ENCODE data around the gene MYZAP. TPM values are rescaled to one million over a fixed set of nuclear protein-coding genes. Genes with fewer than 3 reads are reported as not detected.

MYZAP gene
- 3.5 TPM for total RNA-seq

- peak; percentile 47 for DNase-seq
These were observed at the start of gene MYZAP for GRCh38 chr15:57591822-57592367. Gene MYZAP, plus strand, starts transcription at chr15:57591904. Its CDS starts 131 bp downstream, at chr15:57592035.

GRCh38 chr15:57542505-57542817 is 49.2 kb upstream of the MYZAP start:
- no peak for DNase-seq

GRCh38 chr15:57544848-57545480 is 46.7 kb upstream of the MYZAP start:
- no peak for DNase-seq

- no peak for DNase-seq
These were observed 45.7 kb upstream of the MYZAP start for GRCh38 chr15:57545995-57546394.

- DNase-seq = no peak
These were observed 44.4 kb upstream of the MYZAP start for GRCh38 chr15:57547243-57547755.

- DNase-seq = no peak
These were observed 43.4 kb upstream of the MYZAP start for GRCh38 chr15:57548351-57548750.

- no peak for DNase-seq
These were observed 42.9 kb upstream of the MYZAP start for GRCh38 chr15:57548835-57549234.

GRCh38 chr15:57549935-57550334 is 41.8 kb upstream of the MYZAP start:
- DNase-seq = no peak

- DNase-seq = no peak
These were observed 41.1 kb upstream of the MYZAP start for GRCh38 chr15:57550640-57551039.

GRCh38 chr15:57551715-57552677 is 39.7 kb upstream of the MYZAP start:
- DNase-seq = peak; percentile 69

- DNase-seq = no peak
These were observed 38.9 kb upstream of the MYZAP start for GRCh38 chr15:57552678-57553334.

- DNase-seq = no peak
These were observed 38.2 kb upstream of the MYZAP start for GRCh38 chr15:57553526-57553925.

- DNase-seq = peak; percentile 94
These were observed 37.5 kb upstream of the MYZAP start for GRCh38 chr15:57554063-57554811.

- no peak for DNase-seq
These were observed 36.9 kb upstream of the MYZAP start for GRCh38 chr15:57554812-57555179.

- DNase-seq = peak; percentile 93
These were observed 36.4 kb upstream of the MYZAP start for GRCh38 chr15:57555270-57555669.

- no peak for DNase-seq
These were observed 35.7 kb upstream of the MYZAP start for GRCh38 chr15:57556040-57556439.

GRCh38 chr15:57557267-57557666 is 34.4 kb upstream of the MYZAP start:
- no peak for DNase-seq

GRCh38 chr15:57557810-57558209 is 33.9 kb upstream of the MYZAP start:
- DNase-seq = no peak

- DNase-seq = peak; percentile 51
These were observed 31.8 kb upstream of the MYZAP start for GRCh38 chr15:57559875-57560274.

GRCh38 chr15:57561041-57561711 is 30.5 kb upstream of the MYZAP start:
- peak; percentile 93 for DNase-seq

- DNase-seq = no peak
These were observed 29.4 kb upstream of the MYZAP start for GRCh38 chr15:57562196-57562769.
